Lower leg skin (tissue), 3 donors: Measurements from ENCODE around the gene LRTM2.

Experiments used
- POLR2A ChIP-seq, 2 donors: fragments of 450-650 bp; IDR thresholded peaks; one replicate each; pipeline ENCODE4 v1.6.1; 2016 to 2017; ENCODE audit warnings: antibody characterized with exemption in 2 of 2, mild to moderate bottlenecking in 1 of 2, moderate library complexity in 1 of 2
- TF ChIP-seq, protein P1 (sequence below), 3 donors: fragments of 450-650 bp; IDR thresholded peaks; one replicate each; pipeline ENCODE4 v1.5.1; 2016; ENCODE audit warnings: antibody characterized with exemption in 3 of 3, mild to moderate bottlenecking in 3 of 3, moderate library complexity in 2 of 3

DNA sequence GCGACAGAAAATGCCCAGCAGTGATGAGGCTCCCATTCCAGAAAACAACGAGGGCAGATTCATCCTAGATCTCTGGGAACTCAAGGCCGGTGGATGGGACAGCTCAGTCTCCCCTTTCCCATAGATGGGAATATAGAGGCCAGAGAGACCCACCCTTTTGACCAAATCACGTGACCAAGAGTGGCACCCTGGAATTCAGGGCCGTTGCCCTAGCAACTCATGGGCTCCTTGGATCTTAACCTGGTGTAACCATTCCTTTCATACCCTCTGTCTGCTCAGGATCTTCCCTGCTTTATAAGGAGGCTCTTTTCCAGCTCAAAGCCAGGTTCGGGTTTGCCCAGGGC lies 8.4 kb upstream of the LRTM2 start:
- TF ChIP-seq POLR2A (IDR thresholded peaks at IDR 0.05), result no peak
- TF ChIP-seq, protein P1, sequence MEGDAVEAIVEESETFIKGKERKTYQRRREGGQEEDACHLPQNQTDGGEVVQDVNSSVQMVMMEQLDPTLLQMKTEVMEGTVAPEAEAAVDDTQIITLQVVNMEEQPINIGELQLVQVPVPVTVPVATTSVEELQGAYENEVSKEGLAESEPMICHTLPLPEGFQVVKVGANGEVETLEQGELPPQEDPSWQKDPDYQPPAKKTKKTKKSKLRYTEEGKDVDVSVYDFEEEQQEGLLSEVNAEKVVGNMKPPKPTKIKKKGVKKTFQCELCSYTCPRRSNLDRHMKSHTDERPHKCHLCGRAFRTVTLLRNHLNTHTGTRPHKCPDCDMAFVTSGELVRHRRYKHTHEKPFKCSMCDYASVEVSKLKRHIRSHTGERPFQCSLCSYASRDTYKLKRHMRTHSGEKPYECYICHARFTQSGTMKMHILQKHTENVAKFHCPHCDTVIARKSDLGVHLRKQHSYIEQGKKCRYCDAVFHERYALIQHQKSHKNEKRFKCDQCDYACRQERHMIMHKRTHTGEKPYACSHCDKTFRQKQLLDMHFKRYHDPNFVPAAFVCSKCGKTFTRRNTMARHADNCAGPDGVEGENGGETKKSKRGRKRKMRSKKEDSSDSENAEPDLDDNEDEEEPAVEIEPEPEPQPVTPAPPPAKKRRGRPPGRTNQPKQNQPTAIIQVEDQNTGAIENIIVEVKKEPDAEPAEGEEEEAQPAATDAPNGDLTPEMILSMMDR (IDR thresholded peaks at IDR 0.05), result no peak
